GM11168 (cell line): ENCODE measurements around the gene TFEB.

Experiments used
- in situ Hi-C: fragments of 300-500 bp; cut with MboI; formaldehyde crosslinking; loops from one replicate; pipeline ENCODE4 v1.12.0; 2022; ENCODE audit warnings: low sequenced_read_pairs; ENCODE audit not compliant: unreplicated experiment

Gene TFEB

GRCh38 chr6:41711323-41712038, 23.9 kb downstream of the TFEB start:
- in situ Hi-C loops = no loop called here

GRCh38 chr6:41709375-41709774, 26.0 kb downstream of the TFEB start:
- in situ Hi-C loops = no loop called here

GRCh38 chr6:41708856-41709255, 26.6 kb downstream of the TFEB start:
- in situ Hi-C loops = no loop called here

GRCh38 chr6:41707565-41708200, 27.7 kb downstream of the TFEB start:
- in situ Hi-C loops = no loop called here

- in situ Hi-C loops = no loop called here
These were observed 28.4 kb downstream of the TFEB start for GRCh38 chr6:41706876-41707564.

- in situ Hi-C loops = no loop called here
These were observed 29.2 kb downstream of the TFEB start for GRCh38 chr6:41705996-41706835.

- in situ Hi-C loops = no loop called here
These were observed 30.0 kb downstream of the TFEB start for GRCh38 chr6:41705311-41705995.

GRCh38 chr6:41704656-41705310, 30.6 kb downstream of the TFEB start:
- in situ Hi-C loops = no loop called here

- in situ Hi-C loops = no loop called here
These were observed 31.4 kb downstream of the TFEB start for GRCh38 chr6:41704028-41704427.

GRCh38 chr6:41702771-41703494, 32.5 kb downstream of the TFEB start:
- in situ Hi-C loops = no loop called here

- in situ Hi-C loops = no loop called here
These were observed 33.2 kb downstream of the TFEB start for GRCh38 chr6:41702089-41702745.

GRCh38 chr6:41700463-41701347, 34.7 kb downstream of the TFEB start:
- in situ Hi-C loops = no loop called here

- in situ Hi-C loops = no loop called here
These were observed 36.3 kb downstream of the TFEB start for GRCh38 chr6:41699063-41699462.

GRCh38 chr6:41697861-41698781, 37.3 kb downstream of the TFEB start:
- in situ Hi-C loops = no loop called here

- in situ Hi-C loops = no loop called here
These were observed 38.6 kb downstream of the TFEB start for GRCh38 chr6:41696788-41697187.

GRCh38 chr6:41695825-41696224, 39.6 kb downstream of the TFEB start:
- in situ Hi-C loops = no loop called here
